CD4-positive, alpha-beta T cell (primary cell): ENCODE results near the gene SIMC1. TPM values are rescaled to one million over a fixed set of nuclear protein-coding genes. Genes with fewer than 3 reads are reported as not detected.
"Not testable (repeated sequence)": the region's sequence is repeated elsewhere in the genome, so short reads cannot be mapped to it uniquely, and the experiment has no call there.

ENCODE experiments used
- ATAC-seq: fragments of 200-7000 bp; cut with Tn5 transposase; one replicate; pipeline ENCODE4 v1.10.0; 2022; ENCODE audit warnings: mild to moderate bottlenecking; ENCODE audit not compliant: poor library complexity
- CTCF ChIA-PET: fragments of 350-600 bp; sonication (Branson Sonifier 250); formaldehyde crosslinking; loops from one replicate; lab custom pipeline; 2021; ENCODE audit warnings: antibody characterized with exemption, inconsistent platforms; lab: Charles Lee
- POLR2A ChIA-PET: fragments of 350-600 bp; sonication (Branson Sonifier 250); formaldehyde crosslinking; loops from one replicate; lab custom pipeline; 2021; ENCODE audit warnings: antibody characterized with exemption, inconsistent platforms; lab: Charles Lee
- DNase-seq, 14 experiments: peaks; one replicate each; pipeline ENCODE4 v3.0.0-alpha.2; 2013 to 2020; ENCODE audit warnings: mixed read lengths in 2 of 14
- H3K27ac ChIP-seq, 2 donors: one replicate each; pipeline versions ENCODE4 v1.5.1 to v1.7.0; 2013; ENCODE audit warnings: low read length in 2 of 2, low read depth in 1 of 2, mild to moderate bottlenecking in 1 of 2
- H3K27me3 ChIP-seq, 2 experiments: 1 replicate in 1 of 2; 2 replicates in 1 of 2; pipeline versions ENCODE4 v1.6.1 to v1.7.0; 2013; ENCODE audit warnings: low read length in 2 of 2, control low read depth in 1 of 2, mild to moderate bottlenecking in 1 of 2, moderate library complexity in 1 of 2; ENCODE audit not compliant: insufficient read depth in 2 of 2, control insufficient read depth in 1 of 2
- H3K36me3 ChIP-seq: one replicate; pipeline ENCODE4 v1.6.1; 2013; ENCODE audit warnings: low read length, control low read depth; ENCODE audit not compliant: insufficient read depth
- H3K4me1 ChIP-seq: one replicate; pipeline ENCODE4 v1.6.1; 2013; ENCODE audit warnings: low read length, control low read depth; ENCODE audit not compliant: insufficient read depth
- H3K4me3 ChIP-seq: one replicate; pipeline ENCODE4 v1.5.1; 2013; ENCODE audit warnings: mild to moderate bottlenecking, low read length, moderate library complexity
- H3K9me3 ChIP-seq, 2 experiments: 1 replicate in 1 of 2; 2 replicates in 1 of 2; pipeline versions ENCODE4 v1.6.1 to v1.7.0; 2013; ENCODE audit warnings: low read length in 2 of 2, mild to moderate bottlenecking in 2 of 2, control low read depth in 1 of 2, moderate library complexity in 1 of 2; ENCODE audit not compliant: control insufficient read depth in 1 of 2, insufficient read depth in 1 of 2
- H3K27ac Mint-ChIP-seq: one replicate; pipeline ENCODE4 v1.8.0; 2020; ENCODE audit warnings: mixed read lengths
- H3K27me3 Mint-ChIP-seq: one replicate; pipeline ENCODE4 v1.8.0; 2021; ENCODE audit warnings: mixed read lengths
- H3K36me3 Mint-ChIP-seq: one replicate; pipeline ENCODE4 v1.8.0; 2021; ENCODE audit warnings: low read depth, mixed read lengths
- H3K4me1 Mint-ChIP-seq: one replicate; pipeline ENCODE4 v1.8.0; 2021; ENCODE audit warnings: low read depth, mixed read lengths
- H3K4me3 Mint-ChIP-seq: one replicate; pipeline ENCODE4 v1.8.0; 2020; ENCODE audit warnings: mild to moderate bottlenecking, mixed read lengths
- H3K9me3 Mint-ChIP-seq: one replicate; pipeline ENCODE4 v1.8.0; 2020; ENCODE audit warnings: mixed read lengths
- CTCF ChIP-seq: fragments of 200-600 bp; IDR thresholded peaks from one replicate; pipeline ENCODE4 v1.8.0; 2022; ENCODE audit warnings: antibody characterized with exemption, mild to moderate bottlenecking
- intact Hi-C, 2 experiments: fragments of 100-400 bp; cut with DNase I in 1 of 2; cut with micrococcal nuclease in 1 of 2; formaldehyde crosslinking; loops; one replicate each; pipeline versions ENCODE4 v1.15.1 to v1.9.0; 2023 to 2025; cut with DNase I, micrococcal nuclease
- total RNA-seq, 174 experiments: library from RNA in 2 of 174; stranded (reverse) in 2 of 174; gene quantifications; one replicate each; pipeline ENCODE4 v1.2.3 and lab custom pipeline; 2021 to 2026

SIMC1 gene
- total RNA-seq, 2 experiments from 2014 or later: 15.4 to 17.4 TPM

GRCh38 chr5:176289018-176289417 lies 50.8 kb downstream of the SIMC1 start:
- H3K4me3 ChIP-seq, CTCF ChIA-PET, H3K36me3 ChIP-seq, H3K9me3 Mint-ChIP-seq, H3K27me3 Mint-ChIP-seq, H3K27ac ChIP-seq, H3K4me1 ChIP-seq, POLR2A ChIA-PET, ATAC-seq, H3K4me1 Mint-ChIP-seq, H3K4me3 Mint-ChIP-seq, H3K27me3 ChIP-seq, DNase-seq, H3K27ac Mint-ChIP-seq, intact Hi-C loops, H3K9me3 ChIP-seq: not testable (repeated sequence)
- H3K36me3 Mint-ChIP-seq: peaks cover 16% of the 10 kb centered on the region

GRCh38 chr5:176290057-176290840 lies 52.0 kb downstream of the SIMC1 start:
- H3K4me3 ChIP-seq, H3K27ac ChIP-seq, H3K4me1 Mint-ChIP-seq, H3K4me3 Mint-ChIP-seq, H3K9me3 Mint-ChIP-seq, DNase-seq, intact Hi-C loops, H3K9me3 ChIP-seq, H3K27me3 ChIP-seq, H3K4me1 ChIP-seq, ATAC-seq, H3K27me3 Mint-ChIP-seq, H3K36me3 ChIP-seq, POLR2A ChIA-PET, H3K27ac Mint-ChIP-seq: not testable (repeated sequence)
- CTCF ChIA-PET: interaction anchor here (0.6 kb wide), 1 partner anchor 58 kb away, joined by 4 read pairs; no protein-coding TSS in a partner anchor
- peaks cover 18% of the 10 kb centered on the region for H3K36me3 Mint-ChIP-seq

GRCh38 chr5:176305356-176305755 lies 67.1 kb downstream of the SIMC1 start:
- H3K27me3 Mint-ChIP-seq, H3K27ac Mint-ChIP-seq: not testable (repeated sequence)

GRCh38 chr5:176317534-176318374 lies 79.5 kb downstream of the SIMC1 start:
- POLR2A ChIA-PET: no interaction called here
- no peaks in the 10 kb centered on the region for H3K4me1 Mint-ChIP-seq
- no peaks in the 10 kb centered on the region for H3K4me1 ChIP-seq
- peaks cover 31% of the 10 kb centered on the region for H3K36me3 ChIP-seq
- no peak for ATAC-seq
- H3K36me3 Mint-ChIP-seq: peaks cover 62% of the 10 kb centered on the region
- no peaks in the 10 kb centered on the region for H3K9me3 ChIP-seq
- H3K27me3 Mint-ChIP-seq: no peaks in the 10 kb centered on the region
- no peak for TF ChIP-seq CTCF
- no peak overlapping the region for H3K27ac ChIP-seq
- H3K9me3 Mint-ChIP-seq: no peaks in the 10 kb centered on the region
- no peak overlapping the region for H3K4me3 ChIP-seq
- CTCF ChIA-PET: no interaction called here
- intact Hi-C loops: no loop called here
- no peak overlapping the region for H3K4me3 Mint-ChIP-seq
- no peak for DNase-seq
- H3K27me3 ChIP-seq: no peaks in the 10 kb centered on the region
- no peak overlapping the region for H3K27ac Mint-ChIP-seq

More at GRCh38 chr5:176305356-176305755, 67.1 kb downstream of the SIMC1 start:
- H3K9me3 Mint-ChIP-seq, H3K36me3 ChIP-seq, DNase-seq, H3K9me3 ChIP-seq, H3K4me3 ChIP-seq, intact Hi-C loops, H3K27me3 ChIP-seq, ATAC-seq, H3K4me3 Mint-ChIP-seq, H3K4me1 ChIP-seq, CTCF ChIA-PET, H3K27ac ChIP-seq, H3K4me1 Mint-ChIP-seq, POLR2A ChIA-PET: not testable (repeated sequence)
- peaks cover 56% of the 10 kb centered on the region for H3K36me3 Mint-ChIP-seq
